K562 (cell line): ENCODE results near the gene CNKSR1. TPM values are rescaled to one million over a fixed set of nuclear protein-coding genes. Genes with fewer than 3 reads are reported as not detected.

Source experiments
- CSDE1 ChIP-seq, 2 experiments: fragments of 450-650 bp; IDR thresholded peaks; 2 replicates each; pipeline ENCODE4 v1.6.1; 2016; ENCODE audit warnings: mild to moderate bottlenecking in 1 of 2
- HDAC8 ChIP-seq: fragments of 450-650 bp; IDR thresholded peaks from 2 replicates; pipeline ENCODE4 v1.6.1; 2016; ENCODE audit warnings: mild to moderate bottlenecking, missing genetic modification characterization, moderate library complexity, missing compliant biosample characterization
- PHF8 ChIP-seq: fragments of 200-600 bp; sonication (generic); IDR thresholded peaks from 2 replicates; pipeline ENCODE4 v1.6.1; 2012; ENCODE audit warnings: mixed run types, mild to moderate bottlenecking, inconsistent platforms, low read length, moderate library complexity, borderline replicate concordance
- PYGO2 ChIP-seq: fragments of 450-650 bp; IDR thresholded peaks from 2 replicates; pipeline ENCODE4 v1.6.1; 2016; ENCODE audit warnings: mild to moderate bottlenecking, missing genetic modification characterization, moderate library complexity, missing compliant biosample characterization
- SMARCA5 ChIP-seq: fragments of 450-650 bp; IDR thresholded peaks from 2 replicates; pipeline ENCODE4 v1.6.1; 2016
- SMC3 ChIP-seq: conservative IDR thresholded peaks from 2 replicates; pipeline ENCODE4 v1.6.1; 2011; ENCODE audit warnings: low read depth, low read length, improper control_type of control experiment; ENCODE audit not compliant: insufficient read depth
- SRSF7 ChIP-seq: fragments of 200-400 bp; formaldehyde crosslinking; optimal IDR thresholded peaks from 2 replicates; pipeline ENCODE3; 2017; ENCODE audit warnings: mild to moderate bottlenecking, low read depth, low read length
- ZNF584 ChIP-seq: fragments of 200-800 bp; sonication (Bioruptor generic); IDR thresholded peaks from 2 replicates; pipeline ENCODE4 v1.6.1; 2016; ENCODE audit warnings: low read depth, mild to moderate bottlenecking, missing genetic modification characterization, missing compliant biosample characterization
- ZNF717 ChIP-seq: fragments of 250-450 bp; sonication (Bioruptor Pico); IDR thresholded peaks from 2 replicates; pipeline ENCODE4 v1.5.0; 2021
- polyA plus RNA-seq, 8 experiments: library from polyadenylated mRNA; depleted of rRNA in 4 of 8; stranded (reverse) in 5 of 8; unstranded in 3 of 8; fragments of >200 nt; fragmentation: Nextera tagmentation in 2 of 8; fragmentation: Illumina TruSeq in 1 of 8; extraction: Ambion mirVana in 2 of 8; extraction: Trizol in 1 of 8; gene quantifications; 2 replicates each; pipeline versions ENCODE4 v1.2.1 to v1.2.3, GENCODE V29; 2011 to 2014; ENCODE audit warnings: inconsistent platforms in 1 of 8, missing spikeins in 1 of 8
- total RNA-seq, 7 experiments: library from RNA; depleted of rRNA in 6 of 7; stranded (reverse); fragments of >200 nt in 6 of 7; fragmentation: Illumina TruSeq in 2 of 7; extraction: Trizol in 2 of 7; gene quantifications; 2 replicates each; pipeline versions ENCODE4 v1.2.1 to v1.2.3, GENCODE V29; 2011 to 2021; ENCODE audit warnings: low replicate concordance in 1 of 7
- TF ChIP-seq, protein P1 (sequence below): fragments of 250-450 bp; sonication (Bioruptor Pico); IDR thresholded peaks from 2 replicates; pipeline ENCODE4 v1.5.0; 2021
- TF ChIP-seq, protein P2 (sequence below): sonication (generic); formaldehyde crosslinking; IDR thresholded peaks from 2 replicates; pipeline ENCODE4 v1.8.0; 2022; ENCODE audit warnings: missing genetic modification reagents, mild to moderate bottlenecking, moderate library complexity, borderline replicate concordance
- TF ChIP-seq, protein P3 (sequence below): fragments of 450-650 bp; IDR thresholded peaks from 2 replicates; pipeline ENCODE4 v1.6.1; 2016; ENCODE audit warnings: low read depth

The CNKSR1 gene
- total and polyA plus RNA-seq, 9 of the 15 experiments (the other 6 are each of a cell fraction or from before 2014, with no cell fraction given): 0.03 to 2.8 (median 1.1) TPM

DNA sequence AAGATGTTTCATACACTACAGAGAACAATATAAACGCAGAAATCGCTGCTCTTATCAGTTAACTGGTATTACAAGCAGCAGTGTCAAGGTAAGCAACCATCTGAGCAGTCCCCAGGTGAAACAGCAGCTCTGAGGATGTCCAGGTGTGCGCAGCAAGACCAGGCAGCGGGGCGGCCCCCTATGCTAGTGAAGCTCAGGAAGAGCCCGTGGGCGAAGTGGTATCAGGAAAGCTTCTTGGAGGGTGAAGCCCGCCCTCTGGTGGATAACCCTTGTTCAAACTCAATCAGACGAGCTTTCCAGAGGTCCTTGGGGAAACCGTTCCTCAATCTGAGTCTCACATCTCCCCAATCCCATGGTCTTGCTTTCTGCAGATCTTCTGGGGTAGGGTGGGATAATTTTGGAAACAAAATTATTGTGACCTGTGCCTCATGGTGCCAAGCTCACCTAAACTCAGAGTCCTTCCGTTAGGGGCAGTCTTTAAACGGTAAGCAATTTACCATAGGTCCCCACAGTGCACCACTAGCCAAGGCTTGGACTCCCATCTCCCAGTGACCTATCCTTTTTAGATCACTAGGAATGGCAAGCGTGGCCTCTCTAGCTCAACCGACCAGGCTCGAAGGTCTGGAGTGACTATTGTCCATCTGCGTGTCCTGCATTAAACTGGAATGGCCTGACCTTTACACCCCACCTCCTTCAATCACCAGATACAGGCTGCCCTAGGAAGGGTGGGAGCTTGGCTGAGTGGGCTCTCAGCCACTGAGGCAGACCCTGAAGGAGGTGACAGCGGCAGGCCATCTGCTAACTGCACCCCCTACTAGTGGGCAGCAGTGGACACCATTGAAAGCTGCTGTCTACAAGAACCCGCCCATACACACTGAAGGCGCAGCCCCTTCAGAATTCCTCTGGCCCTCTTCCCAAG is 32.0 kb upstream of the CNKSR1 start (continued):
- TF ChIP-seq, protein P1, sequence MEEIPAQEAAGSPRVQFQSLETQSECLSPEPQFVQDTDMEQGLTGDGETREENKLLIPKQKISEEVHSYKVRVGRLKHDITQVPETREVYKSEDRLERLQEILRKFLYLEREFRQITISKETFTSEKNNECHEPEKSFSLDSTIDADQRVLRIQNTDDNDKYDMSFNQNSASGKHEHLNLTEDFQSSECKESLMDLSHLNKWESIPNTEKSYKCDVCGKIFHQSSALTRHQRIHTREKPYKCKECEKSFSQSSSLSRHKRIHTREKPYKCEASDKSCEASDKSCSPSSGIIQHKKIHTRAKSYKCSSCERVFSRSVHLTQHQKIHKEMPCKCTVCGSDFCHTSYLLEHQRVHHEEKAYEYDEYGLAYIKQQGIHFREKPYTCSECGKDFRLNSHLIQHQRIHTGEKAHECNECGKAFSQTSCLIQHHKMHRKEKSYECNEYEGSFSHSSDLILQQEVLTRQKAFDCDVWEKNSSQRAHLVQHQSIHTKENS (CRISPR knock-in tag): no peak
- TF ChIP-seq SRSF7 (no peak), PYGO2 (tag) (no peak), CSDE1 (IDR thresholded peaks at IDR 0.05) (no peak), ZNF717 (CRISPR knock-in tag) (no peak), SMC3 (peak; percentile 97), HDAC8 (tag) (no peak), PHF8 (no peak), SMARCA5 (no peak), ZNF584 (0 out of 2 replicates have a peak, but pooled peaks have one; percentile 33)
- TF ChIP-seq, protein P2, sequence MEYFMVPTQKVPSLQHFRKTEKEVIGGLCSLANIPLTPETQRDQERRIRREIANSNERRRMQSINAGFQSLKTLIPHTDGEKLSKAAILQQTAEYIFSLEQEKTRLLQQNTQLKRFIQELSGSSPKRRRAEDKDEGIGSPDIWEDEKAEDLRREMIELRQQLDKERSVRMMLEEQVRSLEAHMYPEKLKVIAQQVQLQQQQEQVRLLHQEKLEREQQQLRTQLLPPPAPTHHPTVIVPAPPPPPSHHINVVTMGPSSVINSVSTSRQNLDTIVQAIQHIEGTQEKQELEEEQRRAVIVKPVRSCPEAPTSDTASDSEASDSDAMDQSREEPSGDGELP: peak; percentile 67; the same call in 1 of the 2 replicates
- TF ChIP-seq, protein P3, sequence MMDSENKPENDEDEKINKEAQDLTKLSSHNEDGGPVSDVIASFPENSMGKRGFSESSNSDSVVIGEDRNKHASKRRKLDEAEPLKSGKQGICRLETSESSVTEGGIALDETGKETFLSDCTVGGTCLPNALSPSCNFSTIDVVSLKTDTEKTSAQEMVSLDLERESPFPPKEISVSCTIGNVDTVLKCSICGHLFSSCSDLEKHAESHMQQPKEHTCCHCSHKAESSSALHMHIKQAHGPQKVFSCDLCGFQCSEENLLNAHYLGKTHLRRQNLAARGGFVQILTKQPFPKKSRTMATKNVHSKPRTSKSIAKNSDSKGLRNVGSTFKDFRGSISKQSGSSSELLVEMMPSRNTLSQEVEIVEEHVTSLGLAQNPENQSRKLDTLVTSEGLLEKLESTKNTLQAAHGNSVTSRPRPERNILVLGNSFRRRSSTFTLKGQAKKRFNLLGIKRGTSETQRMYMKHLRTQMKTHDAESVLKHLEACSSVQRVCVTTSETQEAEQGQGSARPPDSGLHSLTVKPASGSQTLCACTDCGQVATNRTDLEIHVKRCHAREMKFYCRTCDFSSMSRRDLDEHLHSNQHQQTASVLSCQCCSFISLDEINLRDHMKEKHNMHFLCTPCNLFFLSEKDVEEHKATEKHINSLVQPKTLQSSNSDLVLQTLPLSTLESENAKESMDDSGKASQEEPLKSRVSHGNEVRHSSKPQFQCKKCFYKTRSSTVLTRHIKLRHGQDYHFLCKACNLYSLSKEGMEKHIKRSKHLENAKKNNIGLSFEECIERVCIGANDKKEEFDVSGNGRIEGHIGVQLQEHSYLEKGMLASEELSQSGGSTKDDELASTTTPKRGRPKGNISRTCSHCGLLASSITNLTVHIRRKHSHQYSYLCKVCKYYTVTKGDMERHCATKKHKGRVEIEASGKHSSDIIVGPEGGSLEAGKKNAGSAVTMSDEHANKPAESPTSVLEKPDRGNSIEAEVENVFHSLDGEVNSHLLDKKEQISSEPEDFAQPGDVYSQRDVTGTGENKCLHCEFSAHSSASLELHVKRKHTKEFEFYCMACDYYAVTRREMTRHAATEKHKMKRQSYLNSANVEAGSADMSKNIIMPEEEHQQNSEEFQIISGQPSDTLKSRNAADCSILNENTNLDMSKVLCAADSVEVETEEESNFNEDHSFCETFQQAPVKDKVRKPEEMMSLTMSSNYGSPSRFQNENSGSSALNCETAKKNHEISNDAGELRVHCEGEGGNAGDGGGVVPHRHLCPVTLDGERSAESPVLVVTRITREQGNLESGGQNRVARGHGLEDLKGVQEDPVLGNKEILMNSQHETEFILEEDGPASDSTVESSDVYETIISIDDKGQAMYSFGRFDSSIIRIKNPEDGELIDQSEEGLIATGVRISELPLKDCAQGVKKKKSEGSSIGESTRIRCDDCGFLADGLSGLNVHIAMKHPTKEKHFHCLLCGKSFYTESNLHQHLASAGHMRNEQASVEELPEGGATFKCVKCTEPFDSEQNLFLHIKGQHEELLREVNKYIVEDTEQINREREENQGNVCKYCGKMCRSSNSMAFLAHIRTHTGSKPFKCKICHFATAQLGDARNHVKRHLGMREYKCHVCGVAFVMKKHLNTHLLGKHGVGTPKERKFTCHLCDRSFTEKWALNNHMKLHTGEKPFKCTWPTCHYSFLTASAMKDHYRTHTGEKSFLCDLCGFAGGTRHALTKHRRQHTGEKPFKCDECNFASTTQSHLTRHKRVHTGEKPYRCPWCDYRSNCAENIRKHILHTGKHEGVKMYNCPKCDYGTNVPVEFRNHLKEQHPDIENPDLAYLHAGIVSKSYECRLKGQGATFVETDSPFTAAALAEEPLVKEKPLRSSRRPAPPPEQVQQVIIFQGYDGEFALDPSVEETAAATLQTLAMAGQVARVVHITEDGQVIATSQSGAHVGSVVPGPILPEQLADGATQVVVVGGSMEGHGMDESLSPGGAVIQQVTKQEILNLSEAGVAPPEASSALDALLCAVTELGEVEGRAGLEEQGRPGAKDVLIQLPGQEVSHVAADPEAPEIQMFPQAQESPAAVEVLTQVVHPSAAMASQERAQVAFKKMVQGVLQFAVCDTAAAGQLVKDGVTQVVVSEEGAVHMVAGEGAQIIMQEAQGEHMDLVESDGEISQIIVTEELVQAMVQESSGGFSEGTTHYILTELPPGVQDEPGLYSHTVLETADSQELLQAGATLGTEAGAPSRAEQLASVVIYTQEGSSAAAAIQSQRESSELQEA: no peak
